HuH-7.5 (cell line): Measurements from ENCODE around the gene TMEM134.
"Not testable (repeated sequence)": the region's sequence is repeated elsewhere in the genome, so short reads cannot be mapped to it uniquely, and the experiment has no call there.

Experiments used
- DNase-seq: peaks from one replicate; pipeline ENCODE4 v3.0.0; 2011; ENCODE audit warnings: low spot score

Gene TMEM134, protein sequence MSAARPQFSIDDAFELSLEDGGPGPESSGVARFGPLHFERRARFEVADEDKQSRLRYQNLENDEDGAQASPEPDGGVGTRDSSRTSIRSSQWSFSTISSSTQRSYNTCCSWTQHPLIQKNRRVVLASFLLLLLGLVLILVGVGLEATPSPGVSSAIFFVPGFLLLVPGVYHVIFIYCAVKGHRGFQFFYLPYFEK

GRCh38 chr11:67468759-67469507 lies at the start of gene TMEM134:
TMEM134 (minus strand) TSS chr11:67469251; CDS start chr11:67469192, 59 bp downstream.
- DNase-seq = peak; percentile 100

- DNase-seq = no peak
These were observed 48.9 kb upstream of the TMEM134 start for GRCh38 chr11:67517784-67518552.

GRCh38 chr11:67516806-67517205 lies 47.8 kb upstream of the TMEM134 start:
- DNase-seq = no peak

DNA sequence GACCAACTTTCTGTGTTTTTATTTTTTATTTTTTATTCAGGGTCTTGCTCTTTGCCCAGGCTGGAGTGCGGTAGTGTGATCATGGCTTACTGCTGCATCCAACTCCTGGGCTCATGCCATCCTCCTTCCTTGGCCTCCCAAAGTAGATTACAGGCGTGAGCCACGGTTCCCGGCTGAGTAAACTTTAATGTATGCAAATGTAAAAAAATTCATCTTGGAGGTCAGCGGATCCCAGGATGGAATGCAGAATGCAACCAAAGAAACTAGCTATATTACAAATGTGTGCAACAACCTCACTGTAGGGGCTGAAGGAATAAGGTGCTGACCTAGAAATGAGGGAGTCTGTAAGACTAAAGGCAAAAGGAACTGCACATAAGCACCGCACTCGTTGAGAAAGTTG lies 45.1 kb upstream of the TMEM134 start:
- no peak for DNase-seq

DNA sequence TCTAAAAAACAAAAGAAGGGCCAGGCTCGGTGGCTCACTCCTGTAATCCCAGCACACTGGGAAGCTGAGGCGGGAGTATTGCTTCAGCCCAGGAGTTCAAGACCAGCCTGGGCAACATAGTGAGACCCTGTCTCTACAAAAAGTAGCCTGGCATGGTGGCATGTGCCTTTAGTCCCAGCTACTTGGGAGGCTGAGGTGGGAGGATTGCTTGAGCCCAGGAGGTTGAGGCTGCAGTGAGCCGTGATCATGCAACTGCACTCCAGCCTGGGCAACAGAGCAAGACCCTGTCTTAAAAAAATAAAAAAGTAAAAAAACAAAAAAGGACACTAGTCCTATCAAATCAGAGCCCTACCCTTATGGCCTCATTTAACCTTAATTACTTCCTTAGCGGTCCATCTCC lies 42.5 kb upstream of the TMEM134 start:
- not testable (repeated sequence) for DNase-seq

DNA sequence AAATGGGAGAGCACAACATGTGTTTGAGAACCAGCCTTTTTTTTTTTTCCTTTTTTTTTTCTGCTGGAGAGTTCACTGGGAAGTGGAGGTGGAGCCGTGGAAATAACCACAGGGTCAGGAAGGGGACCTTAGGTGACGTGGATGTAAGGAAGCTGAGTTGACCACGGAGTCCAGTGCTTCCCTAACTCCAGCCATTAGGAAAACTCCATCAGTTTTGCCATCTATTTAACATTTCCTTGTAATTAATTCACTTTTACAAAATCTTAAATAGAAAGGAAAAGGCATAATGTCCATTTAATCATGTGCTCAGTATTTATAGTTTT lies 40.9 kb upstream of the TMEM134 start:
- no peak for DNase-seq

DNA sequence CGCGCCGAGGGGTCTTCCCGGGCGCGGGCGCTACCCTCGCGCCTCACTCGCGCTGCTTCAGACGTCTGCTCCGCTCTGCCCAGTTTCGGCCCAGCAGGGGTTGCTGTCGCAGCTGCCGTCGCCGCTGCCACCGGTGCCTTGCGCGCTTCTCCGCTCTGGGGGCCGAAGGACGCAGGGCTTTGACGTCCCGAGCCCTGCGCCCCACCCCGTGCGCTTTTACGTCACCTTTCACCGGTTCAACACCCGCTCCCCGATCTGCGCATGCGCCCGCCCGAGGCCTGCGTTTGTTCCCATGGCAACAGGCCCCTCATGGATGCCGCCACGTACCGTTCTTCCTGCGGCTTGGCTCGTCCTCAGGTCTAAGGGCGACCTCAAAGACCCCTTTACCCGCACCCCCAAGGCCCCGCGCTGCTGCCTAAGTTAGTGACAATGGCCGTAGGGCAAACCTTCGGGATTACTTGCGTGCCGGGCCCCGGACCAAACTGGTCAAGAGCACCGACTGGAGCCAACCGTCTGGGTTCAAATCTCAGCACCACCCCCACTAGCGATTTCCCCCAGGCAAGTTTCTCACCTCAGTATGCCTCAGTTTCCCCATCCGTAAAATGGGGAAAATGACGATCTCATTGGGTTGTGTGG lies 39.6 kb upstream of the TMEM134 start:
- DNase-seq = peak; percentile 100

- peak; percentile 100 for DNase-seq
These were observed 38.9 kb upstream of the TMEM134 start, which contains the start of gene CDK2AP2 for GRCh38 chr11:67507864-67508485. CDK2AP2 (minus strand) TSS chr11:67508162; CDS start chr11:67508082, 80 bp downstream.

GRCh38 chr11:67507242-67507863 lies 38.3 kb upstream of the TMEM134 start:
- peak; percentile 98 for DNase-seq

- no peak for DNase-seq
These were observed 37.5 kb upstream of the TMEM134 start for GRCh38 chr11:67506426-67507051.

DNA sequence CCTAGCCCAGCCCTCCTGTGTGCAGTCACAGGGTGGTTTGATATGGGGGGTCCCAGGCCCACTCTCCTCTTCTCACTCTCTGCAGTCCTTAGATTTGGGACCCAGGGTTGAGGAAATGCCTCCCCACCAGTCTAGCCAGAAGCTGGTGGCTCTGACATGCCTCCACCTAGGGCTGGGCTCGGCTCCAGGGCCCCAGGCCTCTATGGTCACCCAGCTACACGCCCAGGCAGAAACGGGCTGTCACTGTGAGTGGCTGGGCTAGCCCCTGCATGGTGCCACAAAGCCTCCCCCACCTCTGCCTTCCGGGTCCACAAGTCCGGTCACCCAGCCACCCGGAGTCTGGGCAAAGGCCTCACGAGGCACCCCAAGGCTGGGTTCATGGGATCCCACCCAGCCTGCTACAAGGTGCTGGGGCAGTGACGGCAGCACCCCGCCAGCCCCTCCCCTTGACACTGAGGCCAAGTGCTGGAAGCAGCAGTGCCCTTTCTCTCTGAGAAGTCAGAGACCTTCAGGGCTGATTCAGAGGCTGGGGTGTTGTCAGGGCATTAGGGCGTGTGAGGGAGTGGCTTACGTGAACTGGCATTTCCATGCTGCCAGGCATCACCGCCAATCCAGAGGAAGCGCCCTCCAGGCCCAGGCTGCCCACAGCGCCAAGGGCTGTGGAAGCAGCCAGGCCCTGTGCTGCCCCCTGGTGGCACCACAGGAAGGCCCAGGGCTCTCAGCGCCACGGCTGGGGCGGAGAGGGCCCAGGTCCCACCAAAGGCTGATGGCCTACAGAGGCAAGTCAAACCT lies 36.8 kb upstream of the TMEM134 start:
- DNase-seq = peak; percentile 100

DNA sequence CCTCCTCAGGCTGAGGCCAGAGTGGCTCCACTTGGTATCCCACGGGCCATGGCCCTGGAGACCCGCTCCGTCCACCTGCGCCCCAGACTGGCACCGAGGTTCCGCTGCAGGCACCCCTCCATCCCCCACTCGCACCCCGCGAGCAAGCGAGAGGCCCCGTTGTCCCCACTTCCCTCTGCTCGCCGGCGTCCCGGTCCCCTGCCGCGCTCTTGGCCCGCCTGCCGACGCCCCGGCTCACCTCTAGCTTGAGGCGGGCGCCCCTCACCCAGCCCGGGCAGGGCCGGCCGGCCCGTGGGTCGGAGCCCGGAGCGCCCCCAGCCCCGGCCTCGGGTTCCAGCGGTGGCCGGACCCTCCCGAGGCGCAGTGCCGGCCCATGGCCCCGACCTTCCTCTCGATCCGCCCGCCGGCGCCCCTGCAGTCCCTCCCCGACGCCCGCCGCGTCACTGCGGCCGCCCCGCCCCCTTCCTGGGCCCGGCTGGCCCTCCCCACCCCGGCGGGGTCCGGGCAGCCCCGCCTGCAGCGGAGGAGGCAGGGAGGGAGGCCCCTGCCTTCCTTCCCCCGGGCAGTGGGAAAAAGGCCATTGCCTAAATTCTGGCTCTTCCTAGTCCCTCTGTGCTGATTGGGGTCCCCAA lies 36.0 kb upstream of the TMEM134 start, which contains the start of gene PITPNM1:
Gene PITPNM1, minus strand, starts transcription at position 414 of the 632 bp plus-strand sequence. CDS start 1,183 bp downstream, outside the sequence.
- DNase-seq = peak; percentile 99

DNA sequence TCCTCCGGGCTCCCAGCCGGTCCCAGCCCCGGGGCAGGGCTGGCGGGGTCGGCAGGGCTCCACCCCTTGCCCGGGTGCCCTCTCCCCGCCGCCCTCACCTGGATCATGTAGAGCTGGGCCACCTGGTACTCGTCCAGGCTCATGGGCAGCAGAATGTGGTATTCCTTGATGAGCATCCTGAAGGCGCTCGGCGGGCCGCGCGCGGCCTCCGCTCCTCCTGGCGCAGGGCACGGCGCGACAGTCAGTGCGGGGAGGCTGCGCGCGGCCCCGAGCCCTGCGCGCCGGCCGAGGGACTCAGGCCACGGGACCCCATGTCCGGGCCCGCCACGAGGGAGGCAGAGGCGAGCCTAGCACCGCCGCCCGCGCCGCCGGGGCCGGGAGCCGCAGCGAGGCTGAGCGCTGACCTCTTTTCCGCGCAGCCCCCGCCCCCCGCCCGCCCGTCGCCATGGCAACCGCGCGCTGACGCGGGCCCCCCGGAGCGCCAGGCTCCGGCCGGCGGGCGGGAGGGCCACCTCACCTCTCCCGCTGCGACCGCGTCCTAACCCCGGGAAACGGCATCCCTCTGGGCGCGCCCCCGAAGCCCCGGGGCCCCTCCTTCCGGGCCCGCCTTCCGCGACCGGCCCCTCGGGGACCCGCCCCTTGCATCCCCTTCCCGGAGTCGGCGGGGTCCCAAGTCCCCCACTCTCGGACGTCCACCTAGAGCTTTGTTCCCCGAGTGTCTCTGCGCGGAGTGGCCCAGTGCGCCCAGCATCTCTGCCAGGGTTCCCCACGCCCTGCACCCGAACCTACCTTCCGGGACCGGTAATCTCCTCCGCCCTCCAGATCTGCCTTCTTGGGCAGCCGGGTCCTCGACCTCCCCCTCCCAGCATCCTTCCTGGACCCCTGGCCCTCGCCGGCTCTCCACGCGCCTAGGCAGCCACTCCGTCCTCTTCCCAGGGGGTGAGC lies 35.2 kb upstream of the TMEM134 start:
- DNase-seq = peak; percentile 98

GRCh38 chr11:67503119-67504004 lies 34.3 kb upstream of the TMEM134 start:
- DNase-seq = peak; percentile 76

- no peak for DNase-seq
These were observed 33.4 kb upstream of the TMEM134 start for GRCh38 chr11:67502328-67502979.

GRCh38 chr11:67501854-67502253 lies 32.8 kb upstream of the TMEM134 start:
- DNase-seq = no peak
